GM23338 (cell line): ENCODE data around the gene ZC3H13. TPM values are rescaled to one million over a fixed set of nuclear protein-coding genes. Genes with fewer than 3 reads are reported as not detected.
A peak's percentile ranks its signal among the peaks of the same experiment; 100 is the strongest.

Experiments used
- ATAC-seq: fragments of 200-7000 bp; cut with Tn5 transposase; 3 replicates; pipeline ENCODE4 v1.9.1; 2020
- DNase-seq: peaks from one replicate; pipeline ENCODE4 v3.0.0-alpha.2; 2015; ENCODE audit warnings: low spot score
- H2AFZ ChIP-seq: fragments of 200-600 bp; sonication (generic); 2 replicates; pipeline ENCODE4 v1.8.0; 2016; ENCODE audit warnings: antibody characterized with exemption, mild to moderate bottlenecking, moderate library complexity
- H3F3A ChIP-seq: fragments of 200-600 bp; sonication (generic); replicated peaks from 2 replicates; pipeline ENCODE4 v1.8.0; 2017; ENCODE audit warnings: antibody characterized with exemption, mixed run types, low read depth
- H3K27ac ChIP-seq: fragments of 200-600 bp; sonication (generic); 2 replicates; pipeline ENCODE4 v1.6.1; 2016; ENCODE audit warnings: low read depth
- H3K27me3 ChIP-seq: fragments of 200-600 bp; sonication (generic); 2 replicates; pipeline ENCODE4 v1.8.0; 2016; ENCODE audit warnings: mild to moderate bottlenecking, mixed run types, moderate library complexity; ENCODE audit not compliant: insufficient read depth
- H3K36me3 ChIP-seq: fragments of 200-600 bp; sonication (generic); 2 replicates; pipeline ENCODE4 v1.8.0; 2016; ENCODE audit warnings: mild to moderate bottlenecking; ENCODE audit not compliant: insufficient read depth
- H3K4me1 ChIP-seq: fragments of 200-600 bp; sonication (generic); 2 replicates; pipeline ENCODE4 v1.8.0; 2016; ENCODE audit warnings: mild to moderate bottlenecking, moderate library complexity; ENCODE audit not compliant: insufficient read depth
- H3K4me2 ChIP-seq: fragments of 200-600 bp; sonication (generic); 2 replicates; pipeline ENCODE4 v1.7.1; 2017; ENCODE audit warnings: mixed run types
- H3K4me3 ChIP-seq: fragments of 200-600 bp; sonication (generic); 2 replicates; pipeline ENCODE4 v1.6.1; 2016; ENCODE audit warnings: mixed run types
- H3K79me2 ChIP-seq: fragments of 200-600 bp; sonication (generic); replicated peaks from 2 replicates; pipeline ENCODE4 v1.8.0; 2017; ENCODE audit warnings: mild to moderate bottlenecking; ENCODE audit not compliant: insufficient read depth
- H3K9me2 ChIP-seq: fragments of 200-600 bp; sonication (generic); 2 replicates; pipeline ENCODE4 v1.8.0; 2017; ENCODE audit not compliant: insufficient read depth
- H4K20me1 ChIP-seq: fragments of 200-600 bp; sonication (generic); replicated peaks from 2 replicates; pipeline ENCODE4 v1.8.0; 2017; ENCODE audit warnings: mild to moderate bottlenecking; ENCODE audit not compliant: insufficient read depth
- H3K27ac Mint-ChIP-seq: 2 replicates; pipeline ENCODE4 v1.8.0; 2020; ENCODE audit warnings: inconsistent platforms, mild to moderate bottlenecking, moderate library complexity, mixed read lengths
- H3K27me3 Mint-ChIP-seq: 3 replicates; pipeline ENCODE4 v1.8.0; 2022; ENCODE audit warnings: low read depth, mild to moderate bottlenecking, moderate library complexity, mixed read lengths, inconsistent platforms; ENCODE audit not compliant: insufficient read depth, poor library complexity
- H3K36me3 Mint-ChIP-seq: 3 replicates; pipeline ENCODE4 v1.8.0; 2021; ENCODE audit warnings: low read depth, mild to moderate bottlenecking, inconsistent platforms, moderate library complexity, mixed read lengths
- H3K4me1 Mint-ChIP-seq: 3 replicates; pipeline ENCODE4 v1.8.0; 2020; ENCODE audit warnings: mild to moderate bottlenecking, inconsistent platforms, mixed read lengths
- H3K4me3 Mint-ChIP-seq: 3 replicates; pipeline ENCODE4 v1.8.0; 2021; ENCODE audit warnings: moderate library complexity, mild to moderate bottlenecking, inconsistent platforms, mixed read lengths
- H3K9me3 Mint-ChIP-seq: 3 replicates; pipeline ENCODE4 v1.8.0; 2020; ENCODE audit warnings: moderate library complexity, mild to moderate bottlenecking, inconsistent platforms, mixed read lengths
- CTCF ChIP-seq, 2 experiments: fragments of 200-600 bp in 1 of 2; sonication (generic) in 1 of 2; conservative IDR thresholded peaks; 2 replicates each; pipeline versions ENCODE4 v1.5.1 to v1.6.1; 2016 to 2017; ENCODE audit warnings: antibody characterized with exemption in 2 of 2, low read depth in 2 of 2, mild to moderate bottlenecking in 2 of 2, moderate library complexity in 1 of 2
- ETS1 ChIP-seq: IDR thresholded peaks from 2 replicates; pipeline ENCODE4 v1.6.1; 2016; ENCODE audit warnings: antibody characterized with exemption
- JUNB ChIP-seq: IDR thresholded peaks from one replicate; pipeline ENCODE4 v1.6.1; 2016; ENCODE audit warnings: antibody characterized with exemption; ENCODE audit not compliant: unreplicated experiment
- POLR2AphosphoS5 ChIP-seq: IDR thresholded peaks from 2 replicates; pipeline ENCODE4 v1.6.1; 2016; ENCODE audit warnings: antibody characterized with exemption, low read depth
- REST ChIP-seq: IDR thresholded peaks from one replicate; pipeline ENCODE4 v1.6.1; 2018; ENCODE audit warnings: antibody characterized with exemption; ENCODE audit not compliant: unreplicated experiment
- polyA plus RNA-seq: library from polyadenylated mRNA; unstranded; fragments of >200 nt; fragmentation: Nextera tagmentation; extraction: Ambion mirVana; gene quantifications from 2 replicates; pipeline ENCODE4 v1.2.1, GENCODE V29; 2016
- total RNA-seq: library from RNA; depleted of rRNA; stranded (reverse); fragments of >200 nt; shearing (Covaris generic); gene quantifications from 2 replicates; pipeline ENCODE4 v1.2.3, GENCODE V29; 2014

The ZC3H13 gene
- total and polyA plus RNA-seq, 2 experiments from 2014 or later, result 39.6 to 125 TPM

- Histone ChIP-seq H3K4me1 (no peaks in the 10 kb centered on the region), H3K4me2 (no peak overlapping the region), H2AFZ (peak overlapping the region; percentile 78; the same call in 1 of the 2 replicates), H3K9me2 (0 out of 2 replicates have a peak, but pooled peaks cover 3% of the 10 kb centered on the region), H3F3A (no peaks in the 10 kb centered on the region), H3K27me3 (no peaks in the 10 kb centered on the region), H3K79me2 (no peaks in the 10 kb centered on the region), H3K36me3 (no peaks in the 10 kb centered on the region), H3K4me3 (no peak overlapping the region), H4K20me1 (no peaks in the 10 kb centered on the region), H3K27ac (no peak overlapping the region)
- DNase-seq (peak; percentile 64), ATAC-seq (peak; percentile 92)
- Mint-ChIP-seq H3K4me3 (no peak overlapping the region), H3K9me3 (peaks cover 6% of the 10 kb centered on the region; the same call in 2 of the 3 replicates), H3K27ac (no peak overlapping the region), H3K27me3 (no peaks in the 10 kb centered on the region), H3K36me3 (peaks cover 2% of the 10 kb centered on the region; the same call in 1 of the 3 replicates), H3K4me1 (no peaks in the 10 kb centered on the region)
- TF ChIP-seq JUNB (no peak), CTCF (conservative IDR thresholded peaks at IDR 0.05; ENCODE audit: low read depth in 2 of 2) (peak; percentile 47 to 60)
Observed at GRCh38 chr13:46071590-46072249, 19.2 kb upstream of the ZC3H13 start.

GRCh38 chr13:46063292-46063691 lies 10.7 kb upstream of the ZC3H13 start:
- no peak overlapping the region for H3K27ac ChIP-seq
- no peaks in the 10 kb centered on the region for H4K20me1 ChIP-seq
- H3K36me3 ChIP-seq, result no peaks in the 10 kb centered on the region
- Mint-ChIP-seq H3K27me3 (no peaks in the 10 kb centered on the region), H3K9me3 (no peaks in the 10 kb centered on the region), H3K27ac (no peak overlapping the region), H3K4me1 (no peaks in the 10 kb centered on the region), H3K36me3 (no peaks in the 10 kb centered on the region), H3K4me3 (no peak overlapping the region)
- no peak overlapping the region for H3K4me3 ChIP-seq
- DNase-seq (no peak), ATAC-seq (no peak)
- no peaks in the 10 kb centered on the region for H3F3A ChIP-seq
- no peaks in the 10 kb centered on the region for H3K9me2 ChIP-seq
- TF ChIP-seq REST, result no peak
- no peaks in the 10 kb centered on the region for H3K27me3 ChIP-seq
- H3K4me1 ChIP-seq, result peaks cover 4% of the 10 kb centered on the region; the same call in 1 of the 2 replicates
- H3K79me2 ChIP-seq, result no peaks in the 10 kb centered on the region
- no peak overlapping the region for H3K4me2 ChIP-seq
- H2AFZ ChIP-seq, result no peak overlapping the region

- H2AFZ ChIP-seq, result no peak overlapping the region
- no peaks in the 10 kb centered on the region for H3K79me2 ChIP-seq
- ATAC-seq (no peak), DNase-seq (no peak)
- Mint-ChIP-seq H3K27ac (no peak overlapping the region), H3K36me3 (no peaks in the 10 kb centered on the region), H3K27me3 (no peaks in the 10 kb centered on the region), H3K9me3 (no peaks in the 10 kb centered on the region), H3K4me3 (no peak overlapping the region), H3K4me1 (no peaks in the 10 kb centered on the region)
- H4K20me1 ChIP-seq, result no peaks in the 10 kb centered on the region
- no peak for TF ChIP-seq POLR2AphosphoS5
- TF ChIP-seq ETS1, result no peak
- TF ChIP-seq CTCF (conservative IDR thresholded peaks at IDR 0.05; ENCODE audit: low read depth in 2 of 2), result no peak
- H3K4me3 ChIP-seq, result no peak overlapping the region
- H3K27me3 ChIP-seq, result no peaks in the 10 kb centered on the region
- peaks cover 4% of the 10 kb centered on the region; the same call in 1 of the 2 replicates for H3K4me1 ChIP-seq
- H3K36me3 ChIP-seq, result no peaks in the 10 kb centered on the region
- no peak overlapping the region for H3K4me2 ChIP-seq
- no peaks in the 10 kb centered on the region for H3K9me2 ChIP-seq
- H3K27ac ChIP-seq, result no peak overlapping the region
- H3F3A ChIP-seq, result no peaks in the 10 kb centered on the region
Observed at GRCh38 chr13:46062185-46062584, 9.6 kb upstream of the ZC3H13 start.
